BJ (cell line): ENCODE results near the gene FABP7. TPM values are rescaled to one million over a fixed set of nuclear protein-coding genes. Genes with fewer than 3 reads are reported as not detected.

Experiments used
- CTCF ChIA-PET: fragments of 350-600 bp; formaldehyde crosslinking; extraction: SDS; loops from one replicate; lab custom pipeline; 2021; ENCODE audit warnings: antibody characterized with exemption, inconsistent platforms; lab: Yijun Ruan, JAX
- POLR2A ChIA-PET: fragments of 300-600 bp; sonication (Branson Sonifier 250); formaldehyde crosslinking; extraction: SDS; loops from one replicate; lab custom pipeline; 2021; ENCODE audit warnings: antibody characterized with exemption; lab: Charles Lee
- DNase-seq: peaks from one replicate; pipeline ENCODE4 v3.0.0-alpha.2; 2011; ENCODE audit warnings: low read depth
- H3K27me3 ChIP-seq: 2 replicates; pipeline ENCODE4 v1.6.0; 2011; ENCODE audit warnings: low read length; ENCODE audit not compliant: control insufficient read depth, insufficient read depth
- H3K36me3 ChIP-seq: 2 replicates; pipeline ENCODE4 v1.5.1; 2011; ENCODE audit warnings: low read length; ENCODE audit not compliant: control insufficient read depth, insufficient read depth
- H3K4me3 ChIP-seq: 2 replicates; pipeline ENCODE4 v1.5.1; 2011; ENCODE audit warnings: low read depth, mild to moderate bottlenecking, control low read depth, low read length
- CTCF ChIP-seq: IDR thresholded peaks from 2 replicates; pipeline ENCODE4 v1.5.1; 2011; ENCODE audit warnings: low read depth, mild to moderate bottlenecking, control low read depth, inconsistent platforms, low read length, moderate library complexity; ENCODE audit not compliant: insufficient read depth
- polyA plus RNA-seq: library from polyadenylated mRNA; depleted of rRNA; stranded (reverse); fragments of >200 nt; gene quantifications from 2 replicates; pipeline ENCODE4 v1.2.3, GENCODE V29; 2011

Gene FABP7
- polyA plus RNA-seq, 1 experiment, result not detected

DNA sequence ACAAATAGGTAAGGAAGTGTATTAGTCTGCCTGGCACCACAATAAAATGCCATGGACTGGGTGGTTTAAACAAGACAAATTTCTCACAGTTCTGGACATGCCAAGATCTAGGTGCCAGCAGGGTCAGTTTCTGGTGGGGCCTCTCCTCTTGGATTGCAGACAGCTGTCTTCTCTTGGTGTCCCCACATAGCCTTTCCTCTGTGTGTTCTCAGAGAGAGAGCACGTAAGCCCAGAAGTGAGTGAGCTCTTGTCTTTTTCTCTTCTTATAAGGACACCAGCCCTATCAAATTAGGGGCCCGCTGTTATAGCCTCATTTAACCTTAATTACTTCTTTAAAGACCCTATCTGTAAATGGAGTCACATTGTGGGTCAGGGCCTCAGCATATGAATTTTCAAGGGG lies 37.8 kb downstream of the FABP7 start:
- POLR2A ChIA-PET, result no interaction called here
- Histone ChIP-seq H3K27me3 (no peaks in the 10 kb centered on the region), H3K4me3 (no peak overlapping the region), H3K36me3 (no peaks in the 10 kb centered on the region)
- CTCF ChIA-PET, result interaction anchor here (2.0 kb wide), 1 partner anchor 26 kb away, joined by 6 read pairs; no protein-coding TSS in a partner anchor
- TF ChIP-seq CTCF, result no peak
- DNase-seq, result no peak

- POLR2A ChIA-PET, result no interaction called here
- no peaks in the 10 kb centered on the region for H3K27me3 ChIP-seq
- TF ChIP-seq CTCF, result no peak
- H3K36me3 ChIP-seq, result no peaks in the 10 kb centered on the region
- CTCF ChIA-PET, result interaction anchor here (2.0 kb wide), 1 partner anchor 27 kb away, joined by 6 read pairs; no protein-coding TSS in a partner anchor
- H3K4me3 ChIP-seq, result no peak overlapping the region
- DNase-seq, result no peak
Measured at GRCh38 chr6:122817766-122818165, 38.2 kb downstream of the FABP7 start.

- Histone ChIP-seq H3K36me3 (no peaks in the 10 kb centered on the region), H3K4me3 (no peak overlapping the region), H3K27me3 (no peaks in the 10 kb centered on the region)
- ChIA-PET POLR2A (no interaction called here), CTCF (interaction anchor here (1.9 to 2.0 kb wide), 2 partner anchors 20 to 28 kb away, joined by 6 to 7 read pairs; no protein-coding TSS in a partner anchor)
- no peak for TF ChIP-seq CTCF
- no peak for DNase-seq
Measured at GRCh38 chr6:122818866-122819265, 39.4 kb downstream of the FABP7 start.

- CTCF ChIA-PET, result no interaction called here
- POLR2A ChIA-PET, result no interaction called here
Measured at GRCh38 chr6:122821095-122821494, 41.6 kb downstream of the FABP7 start.

GRCh38 chr6:122825163-122825562 lies 45.6 kb downstream of the FABP7 start:
- Histone ChIP-seq H3K4me3 (no peak overlapping the region), H3K36me3 (no peaks in the 10 kb centered on the region), H3K27me3 (no peaks in the 10 kb centered on the region)
- no peak for DNase-seq
- ChIA-PET CTCF (interaction anchor here (0.9 to 2.9 kb wide), 4 partner anchors 10 to 93 kb away, joined by 3 to 25 read pairs (median 4); no protein-coding TSS in a partner anchor), POLR2A (no interaction called here)
- TF ChIP-seq CTCF, result no peak

More at GRCh38 chr6:122821095-122821494, 41.6 kb downstream of the FABP7 start:
- H3K27me3 ChIP-seq, result no peaks in the 10 kb centered on the region
- H3K4me3 ChIP-seq, result no peak overlapping the region
- no peaks in the 10 kb centered on the region for H3K36me3 ChIP-seq
- DNase-seq, result no peak
- no peak for TF ChIP-seq CTCF
